ENCODE measurements around the gene RASAL3.

DNA sequence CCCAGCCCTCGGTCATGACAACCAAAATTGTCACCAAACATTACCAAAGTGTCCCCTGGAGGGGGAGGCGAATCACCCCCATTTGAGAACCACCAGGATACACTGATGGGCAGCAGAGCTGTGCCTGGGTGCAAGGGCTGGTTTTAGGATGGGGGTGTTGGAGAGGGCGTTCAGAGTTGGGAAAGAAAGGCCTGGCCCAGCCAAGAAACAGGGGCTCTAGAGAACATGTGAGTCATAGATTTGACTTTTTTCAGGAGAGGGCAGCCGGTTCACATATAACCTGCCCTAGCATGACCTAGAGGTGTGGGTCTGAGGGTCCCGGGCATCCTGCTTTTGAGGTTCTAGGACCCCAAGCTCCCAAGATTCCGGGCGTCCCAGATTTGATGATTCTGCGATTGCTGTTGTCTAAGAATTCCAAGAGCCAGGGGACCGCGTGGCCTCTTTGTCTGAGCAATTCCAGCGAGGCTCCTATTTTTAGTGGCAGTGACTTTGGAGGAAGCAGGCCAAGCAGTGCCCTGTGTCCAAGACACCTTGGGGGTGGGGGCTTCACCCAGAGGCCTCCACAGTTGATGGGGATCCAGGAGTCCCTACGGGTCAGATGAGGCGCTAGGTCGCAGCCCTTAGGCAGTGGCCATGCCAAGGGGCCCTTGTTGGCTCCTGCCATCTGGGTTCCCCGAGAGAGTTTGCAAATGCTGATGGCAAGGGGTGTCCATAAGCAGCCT, 19.7 kb downstream of the RASAL3 start:
- TF ChIP-seq, protein P1, sequence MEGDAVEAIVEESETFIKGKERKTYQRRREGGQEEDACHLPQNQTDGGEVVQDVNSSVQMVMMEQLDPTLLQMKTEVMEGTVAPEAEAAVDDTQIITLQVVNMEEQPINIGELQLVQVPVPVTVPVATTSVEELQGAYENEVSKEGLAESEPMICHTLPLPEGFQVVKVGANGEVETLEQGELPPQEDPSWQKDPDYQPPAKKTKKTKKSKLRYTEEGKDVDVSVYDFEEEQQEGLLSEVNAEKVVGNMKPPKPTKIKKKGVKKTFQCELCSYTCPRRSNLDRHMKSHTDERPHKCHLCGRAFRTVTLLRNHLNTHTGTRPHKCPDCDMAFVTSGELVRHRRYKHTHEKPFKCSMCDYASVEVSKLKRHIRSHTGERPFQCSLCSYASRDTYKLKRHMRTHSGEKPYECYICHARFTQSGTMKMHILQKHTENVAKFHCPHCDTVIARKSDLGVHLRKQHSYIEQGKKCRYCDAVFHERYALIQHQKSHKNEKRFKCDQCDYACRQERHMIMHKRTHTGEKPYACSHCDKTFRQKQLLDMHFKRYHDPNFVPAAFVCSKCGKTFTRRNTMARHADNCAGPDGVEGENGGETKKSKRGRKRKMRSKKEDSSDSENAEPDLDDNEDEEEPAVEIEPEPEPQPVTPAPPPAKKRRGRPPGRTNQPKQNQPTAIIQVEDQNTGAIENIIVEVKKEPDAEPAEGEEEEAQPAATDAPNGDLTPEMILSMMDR (IDR thresholded peaks at IDR 0.05) = no peak
- no peak for TF ChIP-seq POLR2A (IDR thresholded peaks at IDR 0.05)
- no peak for TF ChIP-seq EP300 (IDR thresholded peaks at IDR 0.05)

Measured in ovary (tissue), 3 donors.